SK-N-SH treated with all-trans-retinoic acid at 6 μM for 48 hours (cell line): ENCODE measurements around the gene RERE.
"Not testable (repeated sequence)": the region's sequence is repeated elsewhere in the genome, so short reads cannot be mapped to it uniquely, and the experiment has no call there.

Experiments used
- ATAC-seq: fragments of 200-7000 bp; cut with Tn5 transposase; 3 replicates; pipeline ENCODE4 v1.9.1; 2020; ENCODE audit warnings: mild to moderate bottlenecking, moderate library complexity
- ARNTL ChIP-seq: fragments of 450-650 bp; formaldehyde crosslinking; IDR thresholded peaks from 2 replicates; pipeline ENCODE4 v1.5.0; 2020; ENCODE audit warnings: low read depth, mild to moderate bottlenecking, moderate library complexity, borderline replicate concordance
- CREB5 ChIP-seq: fragments of 250-450 bp; sonication (Bioruptor Pico); IDR thresholded peaks from 2 replicates; pipeline ENCODE4 v1.5.1; 2020; ENCODE audit warnings: low read depth, mild to moderate bottlenecking, moderate library complexity
- CSDC2 ChIP-seq: fragments of 250-450 bp; sonication (Bioruptor Pico); IDR thresholded peaks from 2 replicates; pipeline ENCODE4 v1.5.0; 2020; ENCODE audit warnings: mild to moderate bottlenecking, moderate library complexity
- ESRRG ChIP-seq: fragments of 250-450 bp; sonication (Bioruptor Pico); IDR thresholded peaks from 2 replicates; pipeline ENCODE4 v1.6.1; 2021; ENCODE audit warnings: mild to moderate bottlenecking
- GLIS3 ChIP-seq: fragments of 250-450 bp; sonication (Bioruptor Pico); IDR thresholded peaks from 2 replicates; pipeline ENCODE4 v1.5.0; 2020; ENCODE audit warnings: mild to moderate bottlenecking, moderate library complexity
- OSR1 ChIP-seq: fragments of 250-450 bp; sonication (Bioruptor Pico); IDR thresholded peaks from 2 replicates; pipeline ENCODE4 v1.8.0; 2022; ENCODE audit warnings: moderate library complexity, mild to moderate bottlenecking, inconsistent platforms
- PATZ1 ChIP-seq: fragments of 250-450 bp; sonication (Bioruptor Pico); IDR thresholded peaks from 2 replicates; pipeline ENCODE4 v1.8.0; 2020; ENCODE audit warnings: mild to moderate bottlenecking, moderate library complexity, borderline replicate concordance
- TCF4 ChIP-seq: fragments of 250-450 bp; sonication (Bioruptor Pico); IDR thresholded peaks from 2 replicates; pipeline ENCODE4 v1.8.0; 2021; ENCODE audit warnings: mild to moderate bottlenecking, moderate library complexity, borderline replicate concordance
- TOX ChIP-seq: fragments of 250-450 bp; sonication (Bioruptor Pico); IDR thresholded peaks from 2 replicates; pipeline ENCODE4 v1.8.0; 2021; ENCODE audit warnings: mild to moderate bottlenecking, moderate library complexity, borderline replicate concordance
- TSHZ2 ChIP-seq: fragments of 250-450 bp; sonication (Bioruptor Pico); IDR thresholded peaks from 2 replicates; pipeline ENCODE4 v1.5.0; 2020; ENCODE audit warnings: mild to moderate bottlenecking, moderate library complexity
- ZC3H10 ChIP-seq: fragments of 250-450 bp; sonication (Bioruptor Pico); IDR thresholded peaks from 2 replicates; pipeline ENCODE4 v1.5.1; 2021; ENCODE audit warnings: mild to moderate bottlenecking, moderate library complexity
- ZFP3 ChIP-seq: fragments of 250-450 bp; sonication (Bioruptor Pico); IDR thresholded peaks from 2 replicates; pipeline ENCODE4 v1.5.0; 2020; ENCODE audit warnings: mild to moderate bottlenecking, moderate library complexity
- ZNF565 ChIP-seq: fragments of 450-650 bp; formaldehyde crosslinking; conservative IDR thresholded peaks from 2 replicates; pipeline ENCODE4 v1.5.0; 2020; ENCODE audit warnings: low read depth, mild to moderate bottlenecking, moderate library complexity
- ZNF70 ChIP-seq: fragments of 450-650 bp; formaldehyde crosslinking; IDR thresholded peaks from 2 replicates; pipeline ENCODE4 v1.5.0; 2020; ENCODE audit warnings: mild to moderate bottlenecking, moderate library complexity
- ZNF8 ChIP-seq: fragments of 450-650 bp; formaldehyde crosslinking; IDR thresholded peaks from 2 replicates; pipeline ENCODE4 v1.5.0; 2020; ENCODE audit warnings: mild to moderate bottlenecking, moderate library complexity

RERE gene

GRCh38 chr1:8701794-8702471 is 115.5 kb downstream of the RERE start:
- peak; percentile 15 for ATAC-seq
- no peak for TF ChIP-seq ZFP3 (CRISPR knock-in tag)
- TF ChIP-seq ZNF565 (CRISPR knock-in tag) = no peak
- no peak for TF ChIP-seq GLIS3 (CRISPR knock-in tag)
- TF ChIP-seq CSDC2 (CRISPR knock-in tag) = no peak
- no peak for TF ChIP-seq TOX (CRISPR knock-in tag)
- TF ChIP-seq OSR1 (CRISPR knock-in tag) = no peak
- no peak for TF ChIP-seq ZC3H10
- TF ChIP-seq TCF4 (CRISPR knock-in tag) = no peak
- no peak for TF ChIP-seq ZNF70 (CRISPR knock-in tag)

GRCh38 chr1:8699679-8700078 is 117.8 kb downstream of the RERE start:
- TF ChIP-seq PATZ1 (CRISPR knock-in tag) = no peak
- TF ChIP-seq ZNF70 (CRISPR knock-in tag) = no peak
- no peak for TF ChIP-seq TCF4 (CRISPR knock-in tag)
- TF ChIP-seq ZC3H10 = no peak
- no peak for ATAC-seq

GRCh38 chr1:8698937-8699447 is 118.4 kb downstream of the RERE start:
- no peak for TF ChIP-seq ZFP3 (CRISPR knock-in tag)
- TF ChIP-seq PATZ1 (CRISPR knock-in tag) = no peak
- no peak for TF ChIP-seq ZNF565 (CRISPR knock-in tag)
- no peak for TF ChIP-seq GLIS3 (CRISPR knock-in tag)
- no peak for TF ChIP-seq TSHZ2
- no peak for ATAC-seq

GRCh38 chr1:8698012-8698630 is 119.3 kb downstream of the RERE start:
- TF ChIP-seq ZNF565 (CRISPR knock-in tag) (no peak), ZC3H10 (no peak), OSR1 (CRISPR knock-in tag) (no peak), ARNTL (CRISPR knock-in tag) (no peak), ESRRG (CRISPR knock-in tag) (no peak), ZNF70 (CRISPR knock-in tag) (no peak), ZFP3 (CRISPR knock-in tag) (no peak), CSDC2 (CRISPR knock-in tag) (no peak), ZNF8 (CRISPR knock-in tag) (no peak)
- ATAC-seq = no peak

- not testable (repeated sequence) for ATAC-seq
These were observed 122.0 kb downstream of the RERE start for GRCh38 chr1:8695442-8695841.

- no peak for TF ChIP-seq CREB5 (CRISPR knock-in tag)
- ATAC-seq = no peak
These were observed 124.3 kb downstream of the RERE start for GRCh38 chr1:8693107-8693506.
